Activated CD8-positive, alpha-beta memory T cell treated with anti-CD3 and anti-CD28 coated beads for 36 hours (primary cell): ENCODE results near the gene IFT43. TPM values are rescaled to one million over a fixed set of nuclear protein-coding genes. Genes with fewer than 3 reads are reported as not detected.

Experiments used
- CTCF ChIA-PET: fragments of 350-600 bp; sonication (Branson Sonifier 250); formaldehyde crosslinking; loops from one replicate; lab custom pipeline; 2021; ENCODE audit warnings: antibody characterized with exemption; lab: Charles Lee
- POLR2A ChIA-PET: fragments of 350-600 bp; sonication (Branson Sonifier 250); formaldehyde crosslinking; loops from one replicate; lab custom pipeline; 2021; ENCODE audit warnings: antibody characterized with exemption; lab: Charles Lee
- total RNA-seq, 2 experiments: library from RNA; stranded (reverse); gene quantifications; one replicate each; pipeline ENCODE4 v1.2.3, GENCODE V29; 2021

IFT43 gene
- 10 to 100 TPM; 11.8 to 13.8 TPM for total RNA-seq

DNA sequence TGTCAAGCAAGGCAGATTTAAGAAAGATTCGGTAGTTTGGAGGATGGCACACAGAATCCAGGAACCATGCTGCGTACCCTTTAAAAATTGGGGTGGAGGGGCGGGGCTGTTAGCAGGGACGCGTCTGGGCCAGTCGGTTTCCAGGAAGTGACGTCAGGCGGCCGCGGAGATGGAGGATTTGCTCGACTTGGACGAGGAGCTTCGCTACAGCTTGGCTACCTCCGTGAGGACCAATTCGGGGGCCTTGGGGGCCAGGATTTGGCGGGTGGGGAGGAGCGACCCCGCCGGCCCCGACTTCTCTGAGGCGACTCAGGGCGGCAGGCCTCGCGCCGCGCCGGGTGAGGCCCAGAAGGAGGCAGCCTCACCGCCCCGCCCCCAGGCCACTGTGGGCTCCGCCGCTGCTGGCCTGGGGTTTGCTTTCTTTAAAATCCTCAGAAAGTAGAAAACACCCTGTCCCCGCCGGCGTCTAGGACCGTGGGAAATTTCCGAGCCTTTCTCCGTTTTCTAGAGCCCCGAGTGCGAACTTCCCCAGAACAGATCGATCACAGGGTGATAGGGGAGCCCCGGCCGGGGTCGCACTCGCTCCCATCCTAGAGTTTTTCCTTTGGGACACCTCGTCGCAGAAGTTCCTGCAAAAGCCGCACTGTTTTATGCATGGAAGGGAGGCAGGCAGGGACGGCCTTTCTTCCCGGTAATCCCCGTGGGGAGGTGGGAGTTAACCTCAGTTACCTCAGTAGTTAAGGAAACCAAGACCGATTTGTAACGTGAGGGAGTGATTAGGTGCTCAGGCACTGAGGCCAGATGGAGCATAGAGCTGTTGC, at the start of gene IFT43:
IFT43 (plus strand) TSS at position 146 of the 821 bp plus-strand sequence; CDS start at position 170, 24 bp downstream.
- POLR2A ChIA-PET = no interaction called here
- CTCF ChIA-PET = interaction anchor here (0.5 to 1.5 kb wide), 5 partner anchors 12 to 370 kb away, joined by 3 to 7 read pairs (median 3); no protein-coding TSS in a partner anchor

DNA sequence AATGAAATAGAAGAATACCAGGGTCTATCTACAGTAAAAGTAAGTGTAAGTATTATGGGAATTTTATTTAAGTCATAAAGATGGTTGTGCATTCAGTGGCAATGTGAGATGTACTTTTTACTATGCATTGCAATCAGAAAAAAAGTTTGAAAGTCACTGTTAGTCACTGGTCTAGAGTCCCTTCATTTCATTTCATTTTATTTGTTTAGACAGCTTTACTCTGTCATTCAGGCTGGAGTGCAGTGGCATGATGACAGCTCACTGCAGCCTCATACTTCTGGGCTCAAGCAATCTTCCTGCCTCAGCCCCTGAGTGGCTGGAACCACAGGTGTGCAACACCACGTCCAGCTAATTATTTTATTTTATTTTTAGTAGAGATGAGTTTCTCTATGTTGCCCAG, 46.4 kb upstream of the IFT43 start:
- ChIA-PET POLR2A (no interaction called here), CTCF (interaction anchor here (0.7 kb wide), 1 partner anchor 518 kb away, joined by 4 read pairs; no protein-coding TSS in a partner anchor)

GRCh38 chr14:75941030-75941429, 44.5 kb upstream of the IFT43 start:
- CTCF ChIA-PET = no interaction called here
- POLR2A ChIA-PET = no interaction called here

DNA sequence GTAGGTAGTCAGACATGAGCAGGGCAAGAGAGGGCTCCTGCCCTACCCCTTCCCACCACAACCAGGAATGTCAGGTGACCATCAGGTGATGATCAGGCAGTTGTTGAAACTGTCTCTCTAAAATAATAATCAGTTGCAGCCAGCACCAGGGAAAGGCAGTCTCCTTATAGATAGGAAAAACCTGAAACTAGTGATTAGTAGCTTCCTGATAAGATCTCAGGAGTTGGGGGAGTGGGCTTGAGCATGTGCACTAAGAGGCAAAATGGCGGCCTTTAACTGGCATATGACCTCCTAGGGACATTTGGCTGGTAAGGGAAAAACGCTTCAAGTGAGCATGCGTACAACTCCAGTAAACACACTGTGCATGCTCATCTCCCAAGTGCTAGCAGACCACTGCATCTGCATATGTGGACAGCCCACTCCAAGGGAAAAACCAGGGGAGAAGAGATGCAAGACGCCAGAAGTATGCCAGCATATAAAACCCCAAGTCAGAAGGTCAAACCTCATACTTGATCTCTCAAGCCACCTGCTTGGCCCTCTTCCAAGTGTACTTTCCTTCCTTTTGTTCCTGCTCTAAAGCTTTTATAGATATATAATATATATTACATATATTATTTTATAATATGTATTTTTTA, 40.8 kb upstream of the IFT43 start:
- CTCF ChIA-PET = no interaction called here
- POLR2A ChIA-PET = no interaction called here

DNA sequence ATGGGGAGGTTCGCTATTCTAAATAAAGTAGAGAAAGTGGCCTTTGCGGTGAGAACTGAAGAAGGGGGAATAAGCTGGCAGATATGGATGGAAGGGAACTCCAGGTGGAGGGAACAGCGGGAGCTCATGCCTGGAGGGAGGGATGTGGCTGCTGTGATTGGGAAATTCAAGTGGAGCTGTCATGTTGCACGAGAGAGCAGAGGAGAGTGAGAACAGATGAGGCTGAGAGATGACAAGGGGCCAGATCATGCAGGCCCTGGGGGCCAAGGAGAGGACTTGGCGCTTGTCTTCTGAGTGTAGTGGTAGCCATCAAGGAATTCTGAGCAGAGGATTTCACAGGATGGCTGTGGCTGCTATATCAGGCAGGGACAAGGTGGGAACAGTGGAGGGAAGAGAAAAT, 38.8 kb upstream of the IFT43 start:
- POLR2A ChIA-PET = no interaction called here
- CTCF ChIA-PET = no interaction called here

DNA sequence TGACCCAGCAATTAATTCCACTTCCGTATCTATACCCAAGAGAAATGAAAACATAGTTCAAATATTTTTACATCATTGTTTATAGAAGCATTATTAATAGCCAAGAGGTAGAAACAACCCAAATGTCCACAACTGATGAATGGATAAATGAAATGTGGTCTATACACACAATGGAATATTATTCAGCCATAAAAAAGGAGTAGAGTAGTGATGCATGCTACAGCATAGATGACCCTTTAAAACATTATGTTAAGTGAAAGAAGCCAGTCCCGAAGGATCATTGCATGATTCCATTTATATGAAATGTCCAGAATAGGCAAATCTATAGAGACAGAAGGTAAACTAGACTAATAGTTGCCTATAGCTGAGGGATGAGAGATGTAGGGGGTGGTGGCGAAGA, 33.1 kb upstream of the IFT43 start:
- POLR2A ChIA-PET = no interaction called here
- CTCF ChIA-PET = no interaction called here

DNA sequence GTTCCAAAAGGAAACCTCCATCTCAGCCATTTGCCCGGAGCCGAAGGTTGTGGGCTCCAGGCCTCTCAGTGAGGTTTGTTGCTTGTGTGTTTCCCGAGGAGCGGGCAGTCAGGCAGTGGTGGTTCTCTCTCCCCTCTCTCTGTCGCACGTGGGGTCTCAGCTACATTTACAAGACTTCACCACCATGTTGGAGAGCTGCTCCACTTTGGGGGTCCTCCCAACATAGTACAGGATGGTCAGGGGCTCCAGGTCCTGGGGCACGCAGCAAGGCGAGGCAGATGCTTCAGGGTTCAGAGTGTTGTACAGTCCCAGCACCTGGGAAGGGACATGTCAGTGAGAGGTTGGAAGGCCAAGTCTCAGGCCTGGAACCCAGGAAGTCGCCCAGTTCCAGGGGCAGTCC, 26.5 kb upstream of the IFT43 start:
- ChIA-PET POLR2A (no interaction called here), CTCF (no interaction called here)

DNA sequence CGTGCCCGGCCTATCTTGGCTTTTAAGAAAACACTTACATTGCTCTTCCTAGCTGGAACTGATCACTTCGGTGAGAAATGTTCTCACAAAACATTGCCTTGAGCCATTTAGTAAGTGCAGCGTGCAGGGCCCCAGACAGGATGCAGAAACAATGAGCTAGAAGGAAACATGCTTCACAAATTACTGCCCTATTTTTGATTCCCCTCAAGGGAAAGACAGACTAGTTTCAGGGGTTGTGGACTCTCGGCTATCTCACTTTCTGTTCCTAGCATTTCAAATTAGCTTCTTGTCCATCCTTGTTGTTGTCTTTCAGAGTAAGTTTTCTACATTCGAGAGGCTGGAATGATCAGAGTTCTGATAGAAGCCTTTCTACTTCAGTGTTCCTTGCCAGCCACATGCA, 25.3 kb upstream of the IFT43 start:
- ChIA-PET POLR2A (no interaction called here), CTCF (interaction anchor here (0.7 kb wide), 1 partner anchor 19 kb away, joined by 3 read pairs; no protein-coding TSS in a partner anchor)

DNA sequence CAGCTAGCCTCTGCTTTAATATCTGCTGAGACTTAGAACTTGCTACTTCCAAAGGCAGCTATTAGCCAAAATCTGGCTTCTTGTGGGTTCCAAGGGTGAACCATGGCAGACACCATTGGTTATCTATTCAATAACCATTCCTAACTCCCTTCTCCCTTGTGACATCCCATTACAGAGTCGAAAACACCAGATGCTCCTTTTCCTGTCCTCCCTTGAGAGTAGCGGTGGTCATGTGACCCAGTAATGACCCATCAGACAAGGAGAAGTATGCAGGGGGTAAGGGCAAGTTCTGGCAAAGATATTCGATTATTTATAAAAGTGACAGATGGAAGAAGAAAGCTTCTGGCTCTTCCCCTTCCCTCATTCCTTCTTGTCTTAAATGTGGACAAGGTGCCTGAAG, 23.9 kb upstream of the IFT43 start:
- ChIA-PET POLR2A (no interaction called here), CTCF (no interaction called here)

GRCh38 chr14:75967866-75968265, 17.7 kb upstream of the IFT43 start:
- POLR2A ChIA-PET = no interaction called here
- CTCF ChIA-PET = no interaction called here

- ChIA-PET POLR2A (no interaction called here), CTCF (no interaction called here)
Observed at GRCh38 chr14:75968456-75968855, 17.1 kb upstream of the IFT43 start.

GRCh38 chr14:75969126-75969525, 16.4 kb upstream of the IFT43 start:
- ChIA-PET POLR2A (no interaction called here), CTCF (interaction anchor here (1.0 kb wide), 1 partner anchor 10 kb away, joined by 3 read pairs; no protein-coding TSS in a partner anchor)

GRCh38 chr14:75969891-75970290, 15.7 kb upstream of the IFT43 start:
- CTCF ChIA-PET = interaction anchor here (1.0 kb wide), 1 partner anchor 9 kb away, joined by 3 read pairs; no protein-coding TSS in a partner anchor
- POLR2A ChIA-PET = no interaction called here

DNA sequence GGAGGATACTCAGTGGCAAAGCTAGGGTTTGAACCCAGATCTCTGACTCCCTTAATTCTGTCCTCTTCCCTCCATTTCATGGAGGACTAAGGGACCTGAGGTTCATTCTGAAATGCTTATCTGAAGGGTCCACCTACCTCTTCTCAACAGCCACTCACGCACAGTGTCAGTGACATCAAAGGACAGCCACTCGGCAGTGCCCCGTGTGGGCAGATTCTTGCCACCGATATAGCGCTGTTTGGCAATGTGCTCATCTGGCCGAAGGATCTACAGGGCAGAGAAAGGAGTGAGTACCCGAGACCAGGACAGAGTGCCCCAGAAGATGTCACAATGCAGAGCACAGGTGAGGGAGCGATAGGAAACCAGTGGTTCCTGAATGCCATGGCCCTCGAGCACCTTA, 14.6 kb upstream of the IFT43 start:
- ChIA-PET POLR2A (no interaction called here), CTCF (no interaction called here)

GRCh38 chr14:75971509-75971908, 14.1 kb upstream of the IFT43 start:
- ChIA-PET CTCF (no interaction called here), POLR2A (no interaction called here)

GRCh38 chr14:75972801-75973421, 12.7 kb upstream of the IFT43 start:
- CTCF ChIA-PET = interaction anchor here (1.7 kb wide), 1 partner anchor 10 kb away, joined by 4 read pairs; no protein-coding TSS in a partner anchor
- POLR2A ChIA-PET = no interaction called here

DNA sequence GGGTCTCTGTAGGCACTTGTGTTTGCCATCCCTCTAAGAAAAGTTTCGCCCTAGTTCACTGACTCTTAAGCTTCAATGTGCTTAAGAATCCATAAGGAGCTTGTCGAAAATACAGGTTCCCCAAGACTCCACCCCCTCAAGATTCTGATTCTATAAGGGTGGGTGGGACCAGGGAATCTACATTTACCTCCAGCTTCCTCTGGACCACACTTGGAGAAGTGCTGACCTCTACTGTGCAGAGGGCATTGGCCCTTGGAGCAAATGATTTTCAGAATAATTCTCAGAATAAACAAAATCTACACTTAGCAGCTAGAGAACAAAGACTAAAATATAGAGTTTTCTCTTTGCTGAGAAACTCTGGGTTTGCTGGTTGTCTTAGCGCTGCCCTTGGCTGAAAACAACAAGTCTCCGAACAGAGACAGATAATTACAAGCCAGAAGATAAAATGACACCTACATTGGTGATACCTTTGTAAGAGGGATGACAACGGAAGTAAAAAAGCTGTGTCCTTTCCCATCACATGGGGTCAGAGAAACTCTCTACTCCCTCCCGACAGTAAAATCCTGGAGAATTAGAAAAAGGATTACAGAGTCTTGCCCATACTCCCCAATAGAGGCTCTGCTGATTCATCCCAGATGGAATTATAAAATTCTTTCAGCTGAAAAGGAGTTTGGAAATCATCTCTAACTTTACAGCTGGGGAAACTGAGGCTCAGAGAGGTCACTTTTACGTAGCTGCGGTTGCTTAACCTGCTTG, 8.6 kb upstream of the IFT43 start:
- ChIA-PET CTCF (no interaction called here), POLR2A (interaction anchor here (0.7 kb wide), 1 partner anchor 63 kb away, joined by 9 read pairs; no protein-coding TSS in a partner anchor)

DNA sequence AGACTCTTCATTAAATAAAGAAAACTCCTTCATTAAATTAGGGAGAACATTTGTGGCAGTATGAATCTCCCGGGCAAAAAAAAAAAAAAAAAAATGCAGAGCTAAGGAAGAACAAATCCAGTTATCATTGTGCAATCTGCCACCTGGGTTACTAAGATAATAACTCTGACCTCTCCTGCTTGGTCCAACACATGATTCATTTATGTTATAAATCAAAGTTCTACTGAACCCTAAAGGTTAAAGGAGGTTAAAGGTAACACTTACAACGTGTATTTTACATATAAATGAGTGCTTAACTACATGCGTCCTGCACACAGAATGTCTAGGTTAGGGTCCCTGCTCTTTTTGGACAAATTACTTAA, 8.0 kb upstream of the IFT43 start:
- ChIA-PET CTCF (no interaction called here), POLR2A (interaction anchor here (0.7 kb wide), 1 partner anchor 64 kb away, joined by 9 read pairs; no protein-coding TSS in a partner anchor)

GRCh38 chr14:75978249-75978731, 7.3 kb upstream of the IFT43 start:
- ChIA-PET POLR2A (no interaction called here), CTCF (interaction anchor here (1.3 to 5.1 kb wide), 2 partner anchors 18 to 71 kb away, joined by 3 to 47 read pairs; no protein-coding TSS in a partner anchor)
